ENCODE measurements around the gene RHBDL1. TPM values are rescaled to one million over a fixed set of nuclear protein-coding genes. Genes with fewer than 3 reads are reported as not detected.

The RHBDL1 gene
- total RNA-seq, 3 donors from 2014 or later = 0.48 to 2.3 (median 1.0) TPM

DNA sequence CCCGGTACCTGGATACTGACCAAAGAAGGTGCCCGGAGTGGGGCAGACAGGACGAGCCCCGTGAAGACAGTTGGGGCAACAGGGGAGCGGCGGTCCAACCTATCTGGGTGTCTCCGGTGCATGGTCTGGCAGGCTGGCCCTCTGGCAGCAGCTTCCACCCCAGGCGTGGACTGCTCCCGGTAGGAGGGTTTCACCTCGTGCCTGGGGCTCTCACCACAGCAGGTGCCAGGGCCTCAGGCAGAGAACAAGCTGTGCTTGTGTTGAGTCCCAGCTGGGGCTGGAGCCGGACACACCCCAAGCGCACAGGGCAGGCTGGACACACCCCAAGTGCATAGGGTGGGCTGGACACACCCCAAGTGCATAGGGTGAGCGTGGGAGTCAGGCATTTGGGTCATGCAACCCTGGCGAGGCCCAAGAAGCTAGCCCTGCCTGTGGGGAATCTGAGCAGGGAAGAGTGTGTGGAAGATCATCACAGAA lies 31.6 kb downstream of the RHBDL1 start:
- DNase-seq (ENCODE audit: low spot score in 2 of 2) = no peak
- Histone ChIP-seq H3K36me3 (no peaks in the 10 kb centered on the region), H3K4me3 (no peak overlapping the region), H3K9me3 (no peaks in the 10 kb centered on the region), H3K27ac (no peak overlapping the region), H3K27me3 (peaks cover 24 to 95% of the 10 kb centered on the region in 2 donors), H3K4me1 (peaks cover 0 to 6% of the 10 kb centered on the region in 2 donors)
- TF ChIP-seq POLR2AphosphoS5 (IDR thresholded peaks at IDR 0.05) (no peak), POLR2A (IDR thresholded peaks at IDR 0.05) (no peak)
- TF ChIP-seq, protein P1, sequence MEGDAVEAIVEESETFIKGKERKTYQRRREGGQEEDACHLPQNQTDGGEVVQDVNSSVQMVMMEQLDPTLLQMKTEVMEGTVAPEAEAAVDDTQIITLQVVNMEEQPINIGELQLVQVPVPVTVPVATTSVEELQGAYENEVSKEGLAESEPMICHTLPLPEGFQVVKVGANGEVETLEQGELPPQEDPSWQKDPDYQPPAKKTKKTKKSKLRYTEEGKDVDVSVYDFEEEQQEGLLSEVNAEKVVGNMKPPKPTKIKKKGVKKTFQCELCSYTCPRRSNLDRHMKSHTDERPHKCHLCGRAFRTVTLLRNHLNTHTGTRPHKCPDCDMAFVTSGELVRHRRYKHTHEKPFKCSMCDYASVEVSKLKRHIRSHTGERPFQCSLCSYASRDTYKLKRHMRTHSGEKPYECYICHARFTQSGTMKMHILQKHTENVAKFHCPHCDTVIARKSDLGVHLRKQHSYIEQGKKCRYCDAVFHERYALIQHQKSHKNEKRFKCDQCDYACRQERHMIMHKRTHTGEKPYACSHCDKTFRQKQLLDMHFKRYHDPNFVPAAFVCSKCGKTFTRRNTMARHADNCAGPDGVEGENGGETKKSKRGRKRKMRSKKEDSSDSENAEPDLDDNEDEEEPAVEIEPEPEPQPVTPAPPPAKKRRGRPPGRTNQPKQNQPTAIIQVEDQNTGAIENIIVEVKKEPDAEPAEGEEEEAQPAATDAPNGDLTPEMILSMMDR (IDR thresholded peaks at IDR 0.05) = no peak
- intact Hi-C loops (cut with DNase I; ENCODE audit: low total_unique reads) = no loop called here

DNA sequence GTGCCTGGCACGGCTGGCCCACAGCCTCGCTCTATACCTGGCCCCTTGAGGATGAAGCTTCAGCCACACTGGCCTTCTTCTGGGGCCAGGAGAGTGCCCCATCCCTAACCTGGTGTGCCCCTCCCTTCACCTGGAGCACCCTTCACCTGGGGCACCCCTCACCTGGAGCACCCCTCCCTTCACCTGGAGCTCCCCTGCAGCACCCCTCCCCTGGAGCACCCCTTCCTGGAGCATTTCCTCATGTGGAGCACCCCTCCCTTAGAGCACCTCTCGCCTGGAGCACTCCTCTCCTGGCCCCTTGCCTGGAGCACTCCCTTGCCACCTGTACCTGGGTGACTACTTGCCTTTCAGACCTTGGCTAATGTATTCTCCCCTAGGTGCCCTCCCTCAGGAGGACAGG lies 32.5 kb downstream of the RHBDL1 start:
- Histone ChIP-seq H3K27me3 (peaks cover 24 to 86% of the 10 kb centered on the region in 2 donors), H3K27ac (no peak overlapping the region), H3K4me1 (peaks cover 0 to 6% of the 10 kb centered on the region in 2 donors), H3K36me3 (no peaks in the 10 kb centered on the region), H3K9me3 (no peaks in the 10 kb centered on the region), H3K4me3 (no peak overlapping the region)
- no peak for DNase-seq (ENCODE audit: low spot score in 2 of 2)
- TF ChIP-seq POLR2A (IDR thresholded peaks at IDR 0.05) = no peak
- TF ChIP-seq, protein P1 (IDR thresholded peaks at IDR 0.05) = no peak
- intact Hi-C loops (cut with DNase I; ENCODE audit: low total_unique reads) = no loop called here

DNA sequence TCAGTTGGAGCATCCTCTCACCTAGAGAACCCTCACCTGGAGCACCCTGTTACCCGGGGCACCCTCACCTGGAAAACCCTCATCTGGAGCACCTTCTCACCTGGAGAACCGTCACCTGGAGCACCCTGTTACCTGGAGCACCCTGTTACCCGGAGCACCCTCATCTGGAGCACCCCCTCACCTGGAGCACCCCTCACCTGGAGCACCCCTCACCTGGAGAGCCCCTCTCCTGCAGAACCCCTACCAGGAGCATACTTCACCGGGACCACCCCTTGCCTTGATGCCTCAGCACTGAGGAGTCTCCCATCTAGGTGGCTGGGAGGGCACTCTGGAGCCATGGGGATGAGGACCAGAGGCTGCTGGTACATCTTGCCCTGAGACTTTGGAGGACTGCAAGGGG lies 33.5 kb downstream of the RHBDL1 start:
- Histone ChIP-seq H3K4me3 (no peak overlapping the region), H3K9me3 (no peaks in the 10 kb centered on the region), H3K36me3 (no peaks in the 10 kb centered on the region), H3K27ac (no peak overlapping the region), H3K4me1 (peaks cover 0 to 6% of the 10 kb centered on the region in 2 donors), H3K27me3 (peaks cover 24 to 76% of the 10 kb centered on the region in 2 donors)
- TF ChIP-seq, protein P1 (IDR thresholded peaks at IDR 0.05) = no peak
- TF ChIP-seq POLR2AphosphoS5 (IDR thresholded peaks at IDR 0.05) (no peak), POLR2A (IDR thresholded peaks at IDR 0.05) (no peak)
- intact Hi-C loops (cut with DNase I; ENCODE audit: low total_unique reads) = no loop called here
- DNase-seq (ENCODE audit: low spot score in 2 of 2) = no peak

DNA sequence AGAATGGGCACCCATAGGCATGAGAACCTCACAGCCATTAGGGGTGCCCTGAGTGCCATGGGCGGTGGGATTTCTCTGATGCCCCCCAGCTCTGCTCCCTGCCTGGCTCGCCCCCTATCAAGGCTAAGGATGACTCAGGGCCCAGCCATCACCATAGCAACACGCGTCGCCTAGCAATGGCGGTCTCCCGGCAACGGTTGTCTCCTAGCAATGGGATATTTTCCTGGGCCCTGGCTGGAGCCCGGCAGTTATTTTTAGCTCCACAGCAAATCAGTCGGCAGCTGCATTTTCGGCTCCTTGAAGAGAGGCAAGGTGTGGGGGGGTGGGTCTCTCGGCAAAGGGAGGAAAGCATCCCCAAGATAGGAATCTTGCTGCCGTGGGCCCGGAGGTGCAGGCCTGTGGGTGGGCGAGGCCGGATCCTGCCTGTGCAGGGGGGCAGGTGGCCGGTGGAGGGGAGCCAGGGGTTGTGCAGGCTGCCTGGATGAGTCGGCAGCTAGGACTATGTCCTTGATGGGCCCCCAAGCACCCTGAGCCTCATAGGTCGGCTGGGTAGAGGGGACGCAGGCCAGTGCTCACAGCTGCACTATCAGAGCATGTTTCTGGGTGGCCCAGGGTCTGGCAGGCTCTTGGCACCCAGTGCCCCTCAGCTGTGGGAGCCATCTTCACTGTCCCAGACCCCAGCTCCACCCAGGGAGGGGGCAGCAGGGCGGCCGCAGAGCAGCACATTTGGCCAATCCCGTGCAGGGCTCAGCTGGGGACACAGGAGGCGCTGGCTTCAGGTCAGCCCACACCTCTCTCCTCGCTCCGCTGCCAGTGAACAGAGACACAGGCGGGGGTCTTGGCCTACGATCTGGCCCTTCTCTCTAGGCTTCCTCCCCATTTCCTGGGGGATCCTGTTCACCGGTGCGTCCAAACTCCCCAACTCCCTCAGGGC lies 34.4 kb downstream of the RHBDL1 start:
- H3K27me3 ChIP-seq = peaks cover 18 to 67% of the 10 kb centered on the region in 2 donors
- H3K36me3 ChIP-seq = no peaks in the 10 kb centered on the region
- DNase-seq (ENCODE audit: low spot score in 2 of 2) = no peak
- TF ChIP-seq, protein P1 (IDR thresholded peaks at IDR 0.05) = no peak
- TF ChIP-seq POLR2AphosphoS5 (IDR thresholded peaks at IDR 0.05) (no peak), POLR2A (IDR thresholded peaks at IDR 0.05) (no peak)
- no peak overlapping the region for H3K27ac ChIP-seq
- H3K9me3 ChIP-seq = no peaks in the 10 kb centered on the region
- peaks cover 0 to 6% of the 10 kb centered on the region in 2 donors for H3K4me1 ChIP-seq
- intact Hi-C loops (cut with DNase I; ENCODE audit: low total_unique reads) = no loop called here
- H3K4me3 ChIP-seq = no peak overlapping the region

DNA sequence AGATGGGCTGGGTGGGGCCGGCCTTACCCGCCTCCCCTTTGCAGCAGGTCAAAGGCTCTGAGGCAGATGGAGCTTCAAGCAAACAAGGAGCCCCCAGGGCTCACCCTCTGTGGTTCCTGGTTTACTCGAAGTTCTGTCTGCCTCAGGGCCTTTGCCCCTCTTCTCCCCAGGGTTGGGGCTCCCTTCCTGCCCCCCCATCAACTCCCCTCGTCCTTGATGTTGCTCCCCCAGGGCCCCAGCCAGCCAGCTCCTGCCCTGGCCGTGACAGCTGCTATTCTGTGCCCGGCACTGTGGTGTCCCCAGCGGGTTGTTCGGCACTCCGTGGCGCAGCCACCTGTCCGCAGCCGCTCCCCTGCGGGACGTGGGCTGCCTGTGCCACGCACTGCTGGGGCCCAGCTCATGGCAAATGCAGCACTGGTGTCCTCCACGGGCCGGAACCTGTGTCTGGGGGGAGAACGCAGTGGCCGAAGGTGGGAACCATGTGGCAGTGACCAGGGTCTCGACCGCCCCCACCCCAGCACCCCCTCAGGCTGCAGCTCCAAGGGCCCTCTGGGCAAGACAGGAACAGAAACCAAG lies 35.1 kb downstream of the RHBDL1 start:
- Histone ChIP-seq H3K4me1 (peaks cover 0 to 6% of the 10 kb centered on the region in 2 donors), H3K27me3 (peaks cover 13 to 62% of the 10 kb centered on the region in 2 donors), H3K4me3 (no peak overlapping the region), H3K36me3 (no peaks in the 10 kb centered on the region), H3K9me3 (no peaks in the 10 kb centered on the region), H3K27ac (no peak overlapping the region)
- TF ChIP-seq POLR2A (IDR thresholded peaks at IDR 0.05) (no peak), POLR2AphosphoS5 (IDR thresholded peaks at IDR 0.05) (no peak)
- TF ChIP-seq, protein P1 (IDR thresholded peaks at IDR 0.05) = no peak
- intact Hi-C loops (cut with DNase I; ENCODE audit: low total_unique reads) = no loop called here
- no peak for DNase-seq (ENCODE audit: low spot score in 2 of 2)
